Astrocyte (in vitro differentiated cells and primary cell): Measurements from ENCODE around the gene MPP3. TPM values are rescaled to one million over a fixed set of nuclear protein-coding genes. Genes with fewer than 3 reads are reported as not detected.
A peak's percentile ranks its signal among the peaks of the same experiment; 100 is the strongest.

Experiments
- DNase-seq: peaks from one replicate; pipeline ENCODE4 v3.0.0-alpha.2; 2010; ENCODE audit warnings: low read depth
- FAIRE-seq: peaks from 2 replicates; lab custom pipeline; 2011; peaks lifted over from hg19 to GRCh38; lab: Jason Lieb, UNC
- H2AFZ ChIP-seq: 2 replicates; pipeline ENCODE4 v1.6.0; 2012; ENCODE audit warnings: low read depth, low read length, inconsistent platforms
- H3K27ac ChIP-seq: 2 replicates; pipeline ENCODE4 v1.5.1; 2011; ENCODE audit warnings: low read depth, low read length, inconsistent platforms
- H3K27me3 ChIP-seq: 2 replicates; pipeline ENCODE4 v1.6.0; 2011; ENCODE audit warnings: low read length, inconsistent platforms; ENCODE audit not compliant: insufficient read depth
- H3K36me3 ChIP-seq: 2 replicates; pipeline ENCODE4 v1.5.1; 2011; ENCODE audit warnings: low read length, inconsistent platforms; ENCODE audit not compliant: insufficient read depth
- H3K4me1 ChIP-seq: 2 replicates; pipeline ENCODE4 v1.5.1; 2011; ENCODE audit warnings: low read length, inconsistent platforms; ENCODE audit not compliant: insufficient read depth
- H3K4me2 ChIP-seq: 2 replicates; pipeline ENCODE4 v1.6.0; 2012; ENCODE audit warnings: low read length, inconsistent platforms
- H3K4me3 ChIP-seq: 2 replicates; pipeline ENCODE4 v1.5.1; 2011; ENCODE audit warnings: low read depth, mild to moderate bottlenecking, low read length, inconsistent platforms; ENCODE audit not compliant: insufficient read depth
- H3K79me2 ChIP-seq: 2 replicates; pipeline ENCODE4 v1.6.0; 2012; ENCODE audit warnings: mild to moderate bottlenecking, low read length, inconsistent platforms; ENCODE audit not compliant: insufficient read depth
- H3K9ac ChIP-seq: 2 replicates; pipeline ENCODE4 v1.6.0; 2012; ENCODE audit warnings: mild to moderate bottlenecking, low read length, inconsistent platforms
- H3K9me3 ChIP-seq: 2 replicates; pipeline ENCODE4 v1.5.1; 2012; ENCODE audit warnings: low read depth, mild to moderate bottlenecking, low read length, inconsistent platforms; ENCODE audit not compliant: insufficient read depth
- H4K20me1 ChIP-seq: 2 replicates; pipeline ENCODE4 v1.6.0; 2012; ENCODE audit warnings: low read length, inconsistent platforms; ENCODE audit not compliant: insufficient read depth
- H3K27ac Mint-ChIP-seq: one replicate; pipeline ENCODE4 v1.8.0; 2021; ENCODE audit warnings: mild to moderate bottlenecking, mixed read lengths; ENCODE audit not compliant: unreplicated experiment
- H3K27me3 Mint-ChIP-seq: one replicate; pipeline ENCODE4 v1.8.0; 2021; ENCODE audit warnings: low read depth, mixed read lengths; ENCODE audit not compliant: unreplicated experiment
- H3K36me3 Mint-ChIP-seq: one replicate; pipeline ENCODE4 v1.8.0; 2021; ENCODE audit warnings: low read depth, mixed read lengths; ENCODE audit not compliant: unreplicated experiment
- H3K4me1 Mint-ChIP-seq: one replicate; pipeline ENCODE4 v1.8.0; 2021; ENCODE audit warnings: low read depth, mixed read lengths; ENCODE audit not compliant: unreplicated experiment
- H3K4me3 Mint-ChIP-seq: one replicate; pipeline ENCODE4 v1.8.0; 2021; ENCODE audit warnings: mild to moderate bottlenecking, moderate library complexity, mixed read lengths; ENCODE audit not compliant: unreplicated experiment
- H3K9me3 Mint-ChIP-seq: one replicate; pipeline ENCODE4 v1.8.0; 2021; ENCODE audit warnings: mild to moderate bottlenecking, mixed read lengths; ENCODE audit not compliant: unreplicated experiment
- EZH2 ChIP-seq: IDR thresholded peaks from 2 replicates; pipeline ENCODE4 v1.6.1; 2012; ENCODE audit warnings: mild to moderate bottlenecking, low read length, inconsistent platforms; ENCODE audit not compliant: insufficient read depth
- total RNA-seq: library from RNA; stranded (reverse); gene quantifications from 2 replicates; pipeline ENCODE4 v1.2.1, GENCODE V29; 2021
- TF ChIP-seq, protein P1 (sequence below): IDR thresholded peaks from 2 replicates; pipeline ENCODE4 v1.5.1; 2011; ENCODE audit warnings: low read depth, mild to moderate bottlenecking, inconsistent platforms, low read length, moderate library complexity; ENCODE audit not compliant: insufficient read depth

The MPP3 gene
- total RNA-seq, 1 donor from 2014 or later: 6.5 TPM

DNA sequence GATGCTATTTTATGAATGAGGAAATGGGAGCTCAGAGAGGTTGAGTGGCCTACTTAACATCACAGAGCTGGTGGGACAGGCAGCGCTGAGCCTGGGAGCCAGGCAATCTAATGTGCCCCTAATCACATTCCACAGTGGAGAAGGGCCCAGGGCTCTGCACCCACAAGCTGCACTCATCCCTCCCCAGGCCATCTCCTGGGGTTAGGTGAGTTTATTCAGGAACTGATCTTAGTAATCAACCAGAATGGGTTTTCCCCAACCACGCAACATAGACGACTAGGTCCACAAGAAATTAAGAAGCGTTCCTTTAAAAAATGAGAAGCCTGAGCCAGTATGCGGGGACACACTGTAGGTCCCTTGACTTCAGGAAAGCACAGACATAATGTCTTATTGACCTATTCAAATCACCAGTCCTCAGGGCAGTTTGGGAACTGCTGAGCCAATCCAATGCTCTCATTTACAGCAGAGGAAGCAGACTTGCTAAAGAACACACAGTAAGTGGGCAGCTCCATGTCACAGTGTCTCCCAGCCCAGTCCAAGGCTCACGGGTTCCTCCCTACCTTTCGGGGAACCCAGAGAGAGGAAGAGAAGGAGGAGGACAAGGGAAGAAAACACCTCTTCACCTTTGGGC, 2.3 kb downstream of the MPP3 start:
- Histone ChIP-seq H3K4me3 (no peak overlapping the region), H3K79me2 (no peaks in the 10 kb centered on the region), H4K20me1 (peaks cover 45% of the 10 kb centered on the region), H3K27ac (no peak overlapping the region), H3K4me2 (no peak overlapping the region), H3K27me3 (no peaks in the 10 kb centered on the region), H3K9ac (no peak overlapping the region), H2AFZ (no peak overlapping the region), H3K4me1 (peaks cover 15% of the 10 kb centered on the region), H3K36me3 (peaks cover 17% of the 10 kb centered on the region), H3K9me3 (no peaks in the 10 kb centered on the region)
- TF ChIP-seq, protein P1, sequence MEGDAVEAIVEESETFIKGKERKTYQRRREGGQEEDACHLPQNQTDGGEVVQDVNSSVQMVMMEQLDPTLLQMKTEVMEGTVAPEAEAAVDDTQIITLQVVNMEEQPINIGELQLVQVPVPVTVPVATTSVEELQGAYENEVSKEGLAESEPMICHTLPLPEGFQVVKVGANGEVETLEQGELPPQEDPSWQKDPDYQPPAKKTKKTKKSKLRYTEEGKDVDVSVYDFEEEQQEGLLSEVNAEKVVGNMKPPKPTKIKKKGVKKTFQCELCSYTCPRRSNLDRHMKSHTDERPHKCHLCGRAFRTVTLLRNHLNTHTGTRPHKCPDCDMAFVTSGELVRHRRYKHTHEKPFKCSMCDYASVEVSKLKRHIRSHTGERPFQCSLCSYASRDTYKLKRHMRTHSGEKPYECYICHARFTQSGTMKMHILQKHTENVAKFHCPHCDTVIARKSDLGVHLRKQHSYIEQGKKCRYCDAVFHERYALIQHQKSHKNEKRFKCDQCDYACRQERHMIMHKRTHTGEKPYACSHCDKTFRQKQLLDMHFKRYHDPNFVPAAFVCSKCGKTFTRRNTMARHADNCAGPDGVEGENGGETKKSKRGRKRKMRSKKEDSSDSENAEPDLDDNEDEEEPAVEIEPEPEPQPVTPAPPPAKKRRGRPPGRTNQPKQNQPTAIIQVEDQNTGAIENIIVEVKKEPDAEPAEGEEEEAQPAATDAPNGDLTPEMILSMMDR: no peak
- H3K9me3 Mint-ChIP-seq: no peaks in the 10 kb centered on the region
- H3K27me3 Mint-ChIP-seq: peaks cover 17% of the 10 kb centered on the region
- peaks cover 15% of the 10 kb centered on the region for H3K4me1 Mint-ChIP-seq
- H3K27ac Mint-ChIP-seq: no peak overlapping the region
- peaks cover 13% of the 10 kb centered on the region for H3K36me3 Mint-ChIP-seq
- FAIRE-seq: no peak
- no peak for DNase-seq
- H3K4me3 Mint-ChIP-seq: peak overlapping the region; percentile 73

DNA sequence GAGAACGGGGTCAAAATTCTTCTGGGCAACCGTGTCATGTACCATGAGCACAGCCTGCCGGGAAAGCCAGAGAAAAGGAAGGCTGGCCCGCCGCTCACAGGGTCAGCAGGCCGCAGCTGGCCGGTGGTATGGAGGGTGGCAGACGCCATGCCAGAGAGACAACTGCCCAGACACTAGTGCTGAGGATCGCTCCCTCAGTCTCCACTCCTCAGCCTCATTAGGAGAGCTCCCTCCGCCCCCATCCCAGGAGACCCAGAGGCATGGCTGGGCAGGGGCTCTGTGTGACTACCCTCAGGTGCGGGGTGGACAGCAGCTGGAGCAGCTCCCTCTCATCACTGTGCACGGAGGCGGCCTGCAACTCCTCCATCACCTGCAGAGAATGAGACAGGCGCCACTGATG, 3.2 kb downstream of the MPP3 start:
- Histone ChIP-seq H3K36me3 (peaks cover 21% of the 10 kb centered on the region), H3K9ac (no peak overlapping the region), H3K4me3 (no peak overlapping the region), H2AFZ (no peak overlapping the region), H3K9me3 (no peaks in the 10 kb centered on the region), H3K4me2 (no peak overlapping the region), H4K20me1 (peaks cover 45% of the 10 kb centered on the region), H3K27me3 (no peaks in the 10 kb centered on the region), H3K79me2 (no peaks in the 10 kb centered on the region), H3K4me1 (peaks cover 15% of the 10 kb centered on the region), H3K27ac (no peak overlapping the region)
- peaks cover 14% of the 10 kb centered on the region for H3K36me3 Mint-ChIP-seq
- TF ChIP-seq EZH2: no peak
- TF ChIP-seq, protein P1: no peak
- no peak overlapping the region for H3K27ac Mint-ChIP-seq
- DNase-seq (no peak), FAIRE-seq (no peak)
- H3K4me1 Mint-ChIP-seq: peaks cover 15% of the 10 kb centered on the region
- H3K27me3 Mint-ChIP-seq: peaks cover 17% of the 10 kb centered on the region
- no peak overlapping the region for H3K4me3 Mint-ChIP-seq
- no peaks in the 10 kb centered on the region for H3K9me3 Mint-ChIP-seq

DNA sequence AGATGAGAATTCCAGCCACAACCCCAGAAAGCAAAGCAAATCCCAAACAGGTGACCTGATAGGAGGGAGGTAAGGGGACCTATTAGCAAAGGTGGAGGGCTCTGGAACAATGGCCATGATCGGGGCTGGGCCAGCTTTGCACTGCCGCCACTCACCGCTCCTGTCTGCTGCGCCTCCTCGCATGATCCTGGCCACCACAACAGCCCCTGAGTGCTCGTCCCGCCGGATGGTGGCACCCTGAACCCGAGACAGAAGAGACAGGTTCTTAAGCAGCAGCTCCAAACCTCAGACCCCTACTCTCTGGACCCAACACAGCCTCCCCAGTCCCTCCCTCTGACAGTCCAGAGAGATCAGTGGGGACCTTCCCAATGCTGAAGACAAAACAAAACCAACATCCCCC, 5.3 kb downstream of the MPP3 start:
- Mint-ChIP-seq H3K27ac (no peak overlapping the region), H3K27me3 (peaks cover 12% of the 10 kb centered on the region), H3K4me3 (no peak overlapping the region), H3K4me1 (peaks cover 9% of the 10 kb centered on the region), H3K36me3 (peaks cover 25% of the 10 kb centered on the region), H3K9me3 (no peaks in the 10 kb centered on the region)
- H3K79me2 ChIP-seq: no peaks in the 10 kb centered on the region
- H3K27me3 ChIP-seq: no peaks in the 10 kb centered on the region
- TF ChIP-seq, protein P1: no peak
- TF ChIP-seq EZH2: no peak
- peaks cover 29% of the 10 kb centered on the region for H3K36me3 ChIP-seq
- no peaks in the 10 kb centered on the region for H3K9me3 ChIP-seq
- H3K4me3 ChIP-seq: no peak overlapping the region
- peaks cover 8% of the 10 kb centered on the region for H3K4me1 ChIP-seq
- no peak overlapping the region for H3K27ac ChIP-seq
- no peak overlapping the region for H3K9ac ChIP-seq
- H3K4me2 ChIP-seq: no peak overlapping the region
- peaks cover 51% of the 10 kb centered on the region for H4K20me1 ChIP-seq
- DNase-seq (no peak), FAIRE-seq (no peak)
- no peak overlapping the region for H2AFZ ChIP-seq
